Dendritic cell treated with granulocyte-macrophage colony-stimulating factor and Interleukin-4, amounts not matched to agents 40 ng/mL and 50 ng/mL, for 4 days (primary cell): Measurements from ENCODE around the gene ZP4.
"Not testable (repeated sequence)": the region's sequence is repeated elsewhere in the genome, so short reads cannot be mapped to it uniquely, and the experiment has no call there.

Source experiments
- H3K27ac Mint-ChIP-seq: one replicate; pipeline ENCODE4 v1.8.0; 2022; ENCODE audit warnings: mild to moderate bottlenecking, mixed read lengths
- H3K27me3 Mint-ChIP-seq: one replicate; pipeline ENCODE4 v1.8.0; 2022; ENCODE audit warnings: mild to moderate bottlenecking, mixed read lengths
- H3K36me3 Mint-ChIP-seq: one replicate; pipeline ENCODE4 v1.8.0; 2022; ENCODE audit warnings: low read depth, mixed read lengths
- H3K4me1 Mint-ChIP-seq: one replicate; pipeline ENCODE4 v1.8.0; 2022; ENCODE audit warnings: low read depth, mixed read lengths
- H3K4me3 Mint-ChIP-seq: one replicate; pipeline ENCODE4 v1.8.0; 2022; ENCODE audit warnings: mild to moderate bottlenecking, moderate library complexity, mixed read lengths
- H3K9me3 Mint-ChIP-seq: one replicate; pipeline ENCODE4 v1.8.0; 2022; ENCODE audit warnings: mixed read lengths
- intact Hi-C: fragments of 100-400 bp; cut with micrococcal nuclease; formaldehyde crosslinking; loops from one replicate; pipeline ENCODE4 v1.15.0; 2022

ZP4 gene

GRCh38 chr1:237864338-237865244 is 26.1 kb downstream of the ZP4 start:
- intact Hi-C loops, result no loop called here
- H3K27me3 Mint-ChIP-seq, result peaks cover 2% of the 10 kb centered on the region
- peak overlapping the region; percentile 70 for H3K4me3 Mint-ChIP-seq
- no peaks in the 10 kb centered on the region for H3K36me3 Mint-ChIP-seq
- peaks cover 15% of the 10 kb centered on the region for H3K4me1 Mint-ChIP-seq
- H3K27ac Mint-ChIP-seq, result peak overlapping the region; percentile 52
- no peaks in the 10 kb centered on the region for H3K9me3 Mint-ChIP-seq

GRCh38 chr1:237863234-237863633 is 27.5 kb downstream of the ZP4 start:
- Mint-ChIP-seq H3K9me3 (no peaks in the 10 kb centered on the region), H3K4me1 (peaks cover 15% of the 10 kb centered on the region), H3K4me3 (no peak overlapping the region), H3K27ac (no peak overlapping the region), H3K27me3 (peaks cover 2% of the 10 kb centered on the region), H3K36me3 (no peaks in the 10 kb centered on the region)
- intact Hi-C loops, result no loop called here

- no peak overlapping the region for H3K27ac Mint-ChIP-seq
- H3K9me3 Mint-ChIP-seq, result no peaks in the 10 kb centered on the region
- no peaks in the 10 kb centered on the region for H3K36me3 Mint-ChIP-seq
- intact Hi-C loops, result no loop called here
- H3K27me3 Mint-ChIP-seq, result peaks cover 2% of the 10 kb centered on the region
- H3K4me1 Mint-ChIP-seq, result peaks cover 15% of the 10 kb centered on the region
- H3K4me3 Mint-ChIP-seq, result no peak overlapping the region
Observed at GRCh38 chr1:237861944-237862343, 28.8 kb downstream of the ZP4 start.

GRCh38 chr1:237858992-237859391 is 31.7 kb downstream of the ZP4 start:
- Mint-ChIP-seq H3K36me3 (no peaks in the 10 kb centered on the region), H3K27ac (no peak overlapping the region), H3K4me1 (peaks cover 6% of the 10 kb centered on the region), H3K27me3 (no peaks in the 10 kb centered on the region), H3K4me3 (no peak overlapping the region), H3K9me3 (no peaks in the 10 kb centered on the region)
- intact Hi-C loops, result no loop called here

GRCh38 chr1:237857455-237857854 is 33.3 kb downstream of the ZP4 start:
- Mint-ChIP-seq H3K36me3 (no peaks in the 10 kb centered on the region), H3K9me3 (no peaks in the 10 kb centered on the region), H3K27ac (no peak overlapping the region), H3K4me3 (no peak overlapping the region), H3K4me1 (peaks cover 6% of the 10 kb centered on the region), H3K27me3 (no peaks in the 10 kb centered on the region)
- intact Hi-C loops, result no loop called here

GRCh38 chr1:237852342-237852741 is 38.4 kb downstream of the ZP4 start:
- no peaks in the 10 kb centered on the region for H3K27me3 Mint-ChIP-seq
- H3K4me1 Mint-ChIP-seq, result no peaks in the 10 kb centered on the region
- no peak overlapping the region for H3K4me3 Mint-ChIP-seq
- H3K36me3 Mint-ChIP-seq, result no peaks in the 10 kb centered on the region
- H3K9me3 Mint-ChIP-seq, result no peaks in the 10 kb centered on the region
- no peak overlapping the region for H3K27ac Mint-ChIP-seq
- intact Hi-C loops, result loop anchor here (5.0 kb wide), 1 partner anchor 1100 kb away; no protein-coding TSS in a partner anchor

- intact Hi-C loops, result loop anchor here (5.0 kb wide), 1 partner anchor 1101 kb away; no protein-coding TSS in a partner anchor
- Mint-ChIP-seq H3K36me3 (no peaks in the 10 kb centered on the region), H3K4me3 (no peak overlapping the region), H3K4me1 (no peaks in the 10 kb centered on the region), H3K27ac (no peak overlapping the region), H3K27me3 (no peaks in the 10 kb centered on the region), H3K9me3 (no peaks in the 10 kb centered on the region)
Observed at GRCh38 chr1:237851210-237851845, 39.4 kb downstream of the ZP4 start.

- H3K4me1 Mint-ChIP-seq, H3K4me3 Mint-ChIP-seq, H3K27ac Mint-ChIP-seq, H3K36me3 Mint-ChIP-seq, intact Hi-C loops, H3K27me3 Mint-ChIP-seq: not testable (repeated sequence)
- H3K9me3 Mint-ChIP-seq, result peaks cover 22% of the 10 kb centered on the region
Observed at GRCh38 chr1:237843516-237843915, 47.2 kb downstream of the ZP4 start.

- Mint-ChIP-seq H3K9me3 (peaks cover 22% of the 10 kb centered on the region), H3K27ac (no peak overlapping the region), H3K4me3 (no peak overlapping the region), H3K27me3 (no peaks in the 10 kb centered on the region), H3K36me3 (no peaks in the 10 kb centered on the region), H3K4me1 (no peaks in the 10 kb centered on the region)
- intact Hi-C loops, result no loop called here
Observed at GRCh38 chr1:237841485-237841884, 49.2 kb downstream of the ZP4 start.

- no peak overlapping the region for H3K27ac Mint-ChIP-seq
- H3K27me3 Mint-ChIP-seq, result no peaks in the 10 kb centered on the region
- intact Hi-C loops, result no loop called here
- peaks cover 22% of the 10 kb centered on the region for H3K9me3 Mint-ChIP-seq
- no peaks in the 10 kb centered on the region for H3K4me1 Mint-ChIP-seq
- H3K36me3 Mint-ChIP-seq, result no peaks in the 10 kb centered on the region
- no peak overlapping the region for H3K4me3 Mint-ChIP-seq
Observed at GRCh38 chr1:237838904-237839534, 51.7 kb downstream of the ZP4 start.

GRCh38 chr1:237838320-237838719 is 52.4 kb downstream of the ZP4 start:
- Mint-ChIP-seq H3K27ac (no peak overlapping the region), H3K4me3 (no peak overlapping the region), H3K4me1 (no peaks in the 10 kb centered on the region), H3K9me3 (peaks cover 22% of the 10 kb centered on the region), H3K36me3 (no peaks in the 10 kb centered on the region), H3K27me3 (no peaks in the 10 kb centered on the region)
- intact Hi-C loops, result no loop called here

- peaks cover 1% of the 10 kb centered on the region for H3K9me3 Mint-ChIP-seq
- H3K36me3 Mint-ChIP-seq, result no peaks in the 10 kb centered on the region
- H3K4me1 Mint-ChIP-seq, result no peaks in the 10 kb centered on the region
- intact Hi-C loops, result no loop called here
- H3K4me3 Mint-ChIP-seq, result no peak overlapping the region
- no peak overlapping the region for H3K27ac Mint-ChIP-seq
- H3K27me3 Mint-ChIP-seq, result no peaks in the 10 kb centered on the region
Observed at GRCh38 chr1:237834461-237834860, 56.3 kb downstream of the ZP4 start.

- Mint-ChIP-seq H3K27ac (no peak overlapping the region), H3K4me3 (no peak overlapping the region), H3K9me3 (no peaks in the 10 kb centered on the region), H3K27me3 (no peaks in the 10 kb centered on the region), H3K36me3 (no peaks in the 10 kb centered on the region), H3K4me1 (no peaks in the 10 kb centered on the region)
- intact Hi-C loops, result no loop called here
Observed at GRCh38 chr1:237834048-237834447, 56.7 kb downstream of the ZP4 start.

GRCh38 chr1:237832858-237833257 is 57.9 kb downstream of the ZP4 start:
- H3K4me1 Mint-ChIP-seq, result no peaks in the 10 kb centered on the region
- H3K36me3 Mint-ChIP-seq, result no peaks in the 10 kb centered on the region
- no peak overlapping the region for H3K27ac Mint-ChIP-seq
- H3K27me3 Mint-ChIP-seq, result no peaks in the 10 kb centered on the region
- H3K4me3 Mint-ChIP-seq, result no peak overlapping the region
- intact Hi-C loops, result no loop called here
- no peaks in the 10 kb centered on the region for H3K9me3 Mint-ChIP-seq
